HCT116 (cell line): Measurements from ENCODE around the gene SFXN3. TPM values are rescaled to one million over a fixed set of nuclear protein-coding genes. Genes with fewer than 3 reads are reported as not detected.
A peak's percentile ranks its signal among the peaks of the same experiment; 100 is the strongest.

ENCODE experiments used
- ATAC-seq: fragments of 200-7000 bp; cut with Tn5 transposase; 2 replicates; pipeline ENCODE4 v1.9.1; 2020; ENCODE audit warnings: mild to moderate bottlenecking, moderate library complexity
- BruUV-seq: library from RNA; stranded (reverse); fragments of 400-500 nt; replicated peaks from 2 replicates; lab custom pipeline; 2021; lab: Mats Ljungman, UMichigan
- CTCF ChIA-PET: fragments of 300-600 bp; sonication (Branson Sonifier 250); formaldehyde crosslinking; loops from one replicate; lab custom pipeline; 2021; ENCODE audit warnings: antibody characterized with exemption; lab: Charles Lee
- POLR2A ChIA-PET: fragments of 300-600, 350-600 bp; sonication (Branson Sonifier 250); formaldehyde crosslinking; loops from one replicate; lab custom pipeline; 2021; ENCODE audit warnings: antibody characterized with exemption; lab: Charles Lee
- RAD21 ChIA-PET, 2 experiments: fragments of 300-600 bp; sonication (Branson Sonifier 250); formaldehyde crosslinking; loops; one replicate each; lab custom pipeline; 2023; ENCODE audit warnings: low total read pairs in 2 of 2; ENCODE audit not compliant: uncharacterized antibody in 2 of 2, unreplicated experiment in 2 of 2, low non-redundant PET in 1 of 2; lab: Charles Lee
- DNase-seq: peaks from one replicate; pipeline ENCODE4 v3.0.0-alpha.2; 2010; ENCODE audit warnings: low read depth, low spot score
- H2AFZ ChIP-seq: fragments of 200-600 bp; shearing (Covaris generic), sonication (generic); 2 replicates; pipeline ENCODE4 v1.6.1; 2017; ENCODE audit warnings: low read depth, mixed run types, mixed read lengths, antibody characterized with exemption, low read length; ENCODE audit not compliant: poor library complexity, severe bottlenecking
- H3K27ac ChIP-seq: 2 replicates; pipeline ENCODE4 v1.5.1; 2012; ENCODE audit warnings: low read depth, low read length
- H3K27me3 ChIP-seq: fragments of 200-600 bp; sonication (generic); 2 replicates; pipeline ENCODE4 v1.6.1; 2016; ENCODE audit warnings: mixed run types, low read length, mixed read lengths; ENCODE audit not compliant: insufficient read depth
- H3K36me3 ChIP-seq, 2 experiments: fragments of 200-500 bp in 1 of 2; fragments of 200-600 bp in 1 of 2; sonication (Bioruptor generic) in 1 of 2; sonication (generic) in 1 of 2; 2 replicates each; pipeline versions ENCODE4 v1.5.1 to v1.6.1; 2014 to 2016; ENCODE audit warnings: low read length in 2 of 2, inconsistent platforms in 1 of 2, mixed read lengths in 1 of 2, mixed run types in 1 of 2; ENCODE audit not compliant: insufficient read depth in 2 of 2, control insufficient read depth in 1 of 2
- H3K4me1 ChIP-seq, 2 experiments: fragments of 200-600 bp in 1 of 2; sonication (generic) in 1 of 2; 2 replicates each; pipeline versions ENCODE4 v1.5.1 to v1.6.1; 2012 to 2017; ENCODE audit warnings: low read length in 2 of 2, inconsistent platforms in 1 of 2, mild to moderate bottlenecking in 1 of 2, mixed read lengths in 1 of 2, mixed run types in 1 of 2, moderate library complexity in 1 of 2; ENCODE audit not compliant: insufficient read depth in 2 of 2, control insufficient read depth in 1 of 2
- H3K4me2 ChIP-seq: fragments of 200-600 bp; sonication (generic); 2 replicates; pipeline ENCODE4 v1.6.1; 2017; ENCODE audit warnings: mixed run types, low read length, mixed read lengths
- H3K4me3 ChIP-seq, 2 experiments: fragments of 200-600 bp in 1 of 2; sonication (generic) in 1 of 2; replicated peaks in 1 of 2; 2 replicates each; pipeline ENCODE4 v1.5.1; 2011 to 2016; ENCODE audit warnings: low read length in 2 of 2, control low read depth in 1 of 2, low read depth in 1 of 2, mild to moderate bottlenecking in 1 of 2, mixed read lengths in 1 of 2, mixed run types in 1 of 2
- H3K79me2 ChIP-seq: fragments of 200-600 bp; sonication (generic); 2 replicates; pipeline ENCODE4 v1.6.1; 2017; ENCODE audit warnings: mild to moderate bottlenecking, mixed run types, low read length, moderate library complexity, mixed read lengths; ENCODE audit not compliant: insufficient read depth
- H3K9ac ChIP-seq: fragments of 200-600 bp; sonication (generic); 2 replicates; pipeline ENCODE4 v1.6.1; 2016; ENCODE audit warnings: low read length, mixed read lengths
- H3K9me2 ChIP-seq: fragments of 200-600 bp; sonication (generic), shearing (Covaris generic); 2 replicates; pipeline ENCODE4 v1.6.1; 2017; ENCODE audit warnings: mixed run types, mild to moderate bottlenecking, moderate library complexity; ENCODE audit not compliant: insufficient read depth
- H3K9me3 ChIP-seq, 2 experiments: fragments of 200-500 bp in 1 of 2; fragments of 200-600 bp in 1 of 2; sonication (Bioruptor generic) in 1 of 2; sonication (generic) in 1 of 2; 2 replicates each; pipeline ENCODE4 v1.6.1; 2014 to 2017; ENCODE audit warnings: low read length in 2 of 2, mixed read lengths in 2 of 2, inconsistent platforms in 1 of 2, low read depth in 1 of 2, mild to moderate bottlenecking in 1 of 2, mixed run types in 1 of 2, moderate library complexity in 1 of 2; ENCODE audit not compliant: control insufficient read depth in 1 of 2, insufficient read depth in 1 of 2
- H4K20me1 ChIP-seq: fragments of 200-600 bp; sonication (generic), shearing (Covaris generic); 2 replicates; pipeline ENCODE4 v1.6.1; 2017; ENCODE audit warnings: mixed run types, mild to moderate bottlenecking, moderate library complexity; ENCODE audit not compliant: insufficient read depth
- CTCF ChIP-seq, 3 experiments: fragments of 200-600 bp in 1 of 3; sonication (generic) in 1 of 3; IDR thresholded peaks in 2 of 3; conservative IDR thresholded peaks in 1 of 3; 2 replicates each; pipeline ENCODE4 v1.5.1; 2012 to 2017; ENCODE audit warnings: low read depth in 2 of 3, low read length in 2 of 3, antibody characterized with exemption in 1 of 3, borderline replicate concordance in 1 of 3, control low read depth in 1 of 3, mild to moderate bottlenecking in 1 of 3, mixed read lengths in 1 of 3, mixed run types in 1 of 3, moderate library complexity in 1 of 3; ENCODE audit not compliant: insufficient read depth in 1 of 3
- EGR1 ChIP-seq: IDR thresholded peaks from 2 replicates; pipeline ENCODE4 v1.6.1; 2012; ENCODE audit warnings: low read depth
- ELF1 ChIP-seq: IDR thresholded peaks from 2 replicates; pipeline ENCODE4 v1.6.1; 2012; ENCODE audit warnings: low read depth, borderline replicate concordance
- EZH2 ChIP-seq: fragments of 200-600 bp; sonication (generic); IDR thresholded peaks from 2 replicates; pipeline ENCODE4 v1.6.1; 2017; ENCODE audit warnings: antibody characterized with exemption, mixed run types
- JUND ChIP-seq: IDR thresholded peaks from 2 replicates; pipeline ENCODE4 v1.6.1; 2012
- MAX ChIP-seq: IDR thresholded peaks from 2 replicates; pipeline ENCODE4 v1.6.1; 2012
- POLR2A ChIP-seq: IDR thresholded peaks from 2 replicates; pipeline ENCODE4 v1.7.0; 2011; ENCODE audit warnings: borderline replicate concordance; ENCODE audit not compliant: insufficient read depth, insufficient read length; ENCODE audit errors: extremely low read depth
- POLR2AphosphoS5 ChIP-seq: IDR thresholded peaks from 2 replicates; pipeline ENCODE4 v1.6.1; 2011; ENCODE audit warnings: mild to moderate bottlenecking, low read depth, low read length, moderate library complexity
- TCF7L2 ChIP-seq: IDR thresholded peaks from 2 replicates; pipeline ENCODE4 v1.7.0; 2011; ENCODE audit warnings: borderline replicate concordance, inconsistent platforms; ENCODE audit not compliant: insufficient read depth, insufficient read length; ENCODE audit errors: extremely low read depth
- ZBTB33 ChIP-seq: IDR thresholded peaks from 2 replicates; pipeline ENCODE4 v1.6.1; 2011; ENCODE audit warnings: mild to moderate bottlenecking, low read length, moderate library complexity; ENCODE audit not compliant: insufficient replicate concordance; ENCODE audit errors: extremely low read depth
- ZFX ChIP-seq: fragments of 450-650 bp; IDR thresholded peaks from 2 replicates; pipeline ENCODE4 v1.6.1; 2017
- intact Hi-C: fragments of 100-400 bp; cut with micrococcal nuclease; formaldehyde crosslinking; loops from 2 replicates; pipeline ENCODE4 v1.10.0; 2022
- total RNA-seq: library from RNA; stranded (reverse); gene quantifications from one replicate; pipeline ENCODE4 v1.2.1, GENCODE V29; 2021; ENCODE audit not compliant: unreplicated experiment
- TF ChIP-seq, protein P1 (sequence below): IDR thresholded peaks from 2 replicates; pipeline ENCODE4 v1.6.1; 2012

The SFXN3 gene
- total RNA-seq, 1 experiment from 2014 or later, result 52.5 TPM

- CTCF ChIA-PET, result interaction anchor here (0.6 to 8.3 kb wide), 4 partner anchors 8 to 54 kb away, joined by 3 to 118 read pairs (median 3); no protein-coding TSS in a partner anchor
- Histone ChIP-seq H3K4me2 (peak overlapping the region; percentile 96), H3K27me3 (no peaks in the 10 kb centered on the region), H3K4me3 (peak overlapping the region; percentile 88 to 92), H3K27ac (peak overlapping the region; percentile 87), H3K9ac (peak overlapping the region; percentile 94), H3K79me2 (peaks cover 48% of the 10 kb centered on the region), H3K36me3 (peaks cover 11 to 12% of the 10 kb centered on the region in 2 experiments; a peak in 3 of 4 replicates), H3K4me1 (peaks cover 21 to 39% of the 10 kb centered on the region in 2 experiments), H2AFZ (no peak overlapping the region), H3K9me3 (no peaks in the 10 kb centered on the region), H3K9me2 (no peaks in the 10 kb centered on the region), H4K20me1 (no peaks in the 10 kb centered on the region)
- intact Hi-C loops, result no loop called here
- BruUV-seq, result no TSS peak
- ATAC-seq (no peak), DNase-seq (no peak)
- POLR2A ChIA-PET, result no interaction called here
- RAD21 ChIA-PET, result no interaction called here
- no peak for TF ChIP-seq JUND
- TF ChIP-seq POLR2AphosphoS5, result no peak; the same call in 1 of the 2 replicates
- TF ChIP-seq EZH2, result no peak
- TF ChIP-seq, protein P1, sequence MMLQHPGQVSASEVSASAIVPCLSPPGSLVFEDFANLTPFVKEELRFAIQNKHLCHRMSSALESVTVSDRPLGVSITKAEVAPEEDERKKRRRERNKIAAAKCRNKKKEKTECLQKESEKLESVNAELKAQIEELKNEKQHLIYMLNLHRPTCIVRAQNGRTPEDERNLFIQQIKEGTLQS, result no peak
- no peak for TF ChIP-seq MAX
- no peak for TF ChIP-seq EGR1
These were observed 29.9 kb upstream of the SFXN3 start for GRCh38 chr10:101000915-101001658.

DNA sequence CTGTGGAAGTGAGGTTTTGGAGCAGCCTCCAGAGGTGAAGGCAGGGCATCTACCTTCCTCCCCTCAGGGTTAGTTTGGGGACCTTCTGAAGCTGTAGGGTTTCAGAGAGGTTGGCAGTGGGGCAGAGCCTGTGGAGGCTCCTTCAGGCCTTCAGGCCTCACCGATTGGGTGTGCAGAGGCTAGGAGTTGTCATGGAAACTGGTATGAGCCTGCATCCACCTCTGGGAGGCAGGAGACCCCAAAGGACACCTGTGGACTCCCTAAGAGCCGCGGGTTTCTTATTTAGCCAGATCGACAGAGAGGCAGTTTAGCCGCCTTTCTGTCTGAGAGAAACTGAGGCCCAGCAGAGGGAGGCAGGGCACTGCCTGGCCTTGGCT is 29.4 kb upstream of the SFXN3 start:
- H3K27ac ChIP-seq, result peak overlapping the region; percentile 87
- peak overlapping the region; percentile 96; the same call in 1 of the 2 replicates for H3K4me2 ChIP-seq
- H2AFZ ChIP-seq, result no peak overlapping the region
- H3K36me3 ChIP-seq, result peaks cover 12 to 15% of the 10 kb centered on the region in 2 experiments; a peak in 3 of 4 replicates
- no peak overlapping the region for H3K4me3 ChIP-seq
- RAD21 ChIA-PET, result no interaction called here
- no peak for ATAC-seq
- no peaks in the 10 kb centered on the region for H3K27me3 ChIP-seq
- no peaks in the 10 kb centered on the region for H3K9me3 ChIP-seq
- 0 out of 2 replicates have a peak overlapping the region, but pooled peaks have one; percentile 13 for H3K9ac ChIP-seq
- no TSS peak for BruUV-seq
- POLR2A ChIA-PET, result no interaction called here
- no peaks in the 10 kb centered on the region for H4K20me1 ChIP-seq
- peaks cover 48% of the 10 kb centered on the region for H3K79me2 ChIP-seq
- H3K9me2 ChIP-seq, result no peaks in the 10 kb centered on the region
- CTCF ChIA-PET, result interaction anchor here (0.6 to 8.3 kb wide), 3 partner anchors 8 to 54 kb away, joined by 3 to 118 read pairs (median 3); no protein-coding TSS in a partner anchor
- intact Hi-C loops, result no loop called here
- DNase-seq, result no peak
- peaks cover 15 to 33% of the 10 kb centered on the region in 2 experiments for H3K4me1 ChIP-seq
- TF ChIP-seq ZFX (no peak), CTCF (IDR thresholded peaks at IDR 0.05 in 2 of 3, conservative IDR thresholded peaks at IDR 0.05 in 1 of 3; ENCODE audit: borderline replicate concordance in 1 of 3, insufficient read depth in 1 of 3, low read depth in 2 of 3, low read length in 2 of 3) (no peak), ELF1 (no peak), ZBTB33 (no peak), TCF7L2 (no peak), POLR2A (no peak)
